ENCODE measurements around the gene URGCP.

GRCh38 chr7:43906331-43907010 lies at the start of gene URGCP:
- TF ChIP-seq CTCF (conservative IDR thresholded peaks at IDR 0.05 in 1 of 2, IDR thresholded peaks at IDR 0.05 in 1 of 2; ENCODE audit: extremely low read depth in 1 of 2, insufficient read depth in 1 of 2, low read depth in 1 of 2, low read length in 2 of 2) (no peak), EZH2 (IDR thresholded peaks at IDR 0.05; ENCODE audit: borderline replicate concordance, low read length) (no peak)
